ENCODE measurements around the gene NKX2-4.

Gene NKX2-4

GRCh38 chr20:21365771-21366170 is 31.6 kb downstream of the NKX2-4 start:
- WGBS (ENCODE audit: extremely low coverage, insufficient coverage, insufficient read length), result no CpG with 5 or more reads among the region's 3 CpGs
- Histone ChIP-seq H3K9me3 (ENCODE audit: insufficient read depth, low read depth, low read length) (no peaks in the 10 kb centered on the region), H2BK5ac (ENCODE audit: low read depth, low read length, poor library complexity) (no peak overlapping the region), H3K27me3 (ENCODE audit: insufficient read depth, low read length) (no peaks in the 10 kb centered on the region), H3K4me2 (ENCODE audit: low read length) (no peak overlapping the region), H3K79me1 (ENCODE audit: low read length) (no peaks in the 10 kb centered on the region), H2AK5ac (ENCODE audit: low read length) (no peak overlapping the region), H2AFZ (ENCODE audit: insufficient read depth, low read length, poor library complexity) (no peak overlapping the region), H3K4me3 (ENCODE audit: low read depth, low read length) (no peak overlapping the region), H3K14ac (ENCODE audit: low read length) (no peak overlapping the region), H4K91ac (ENCODE audit: low read depth, low read length) (no peak overlapping the region), H4K8ac (ENCODE audit: low read depth, low read length) (no peak overlapping the region), H3K36me3 (ENCODE audit: control insufficient read depth in 1 of 2, insufficient read depth in 2 of 2, low read length in 2 of 2) (peaks cover 9 to 17% of the 10 kb centered on the region in 2 experiments), H2BK120ac (ENCODE audit: insufficient read depth, low read length, poor library complexity) (no peak overlapping the region), H3K79me2 (ENCODE audit: control insufficient read depth, insufficient read depth, low read length, poor library complexity) (no peaks in the 10 kb centered on the region), H3K4ac (ENCODE audit: low read depth, low read length) (no peak overlapping the region), H4K12ac (ENCODE audit: low read depth, low read length) (no peak overlapping the region), H2BK12ac (ENCODE audit: low read length) (no peak overlapping the region), H3K23ac (ENCODE audit: low read length) (no peak overlapping the region), H3K9ac (ENCODE audit: low read length) (no peak overlapping the region), H3K18ac (ENCODE audit: low read length) (no peak overlapping the region), H3K27ac (ENCODE audit: low read depth, low read length) (no peak overlapping the region), H3K4me1 (ENCODE audit: control insufficient read depth in 1 of 2, insufficient read depth in 2 of 2, low read length in 2 of 2) (no peaks in the 10 kb centered on the region)
- DNase-seq, result no peak

- Histone ChIP-seq H4K12ac (ENCODE audit: low read depth, low read length) (no peak overlapping the region), H3K79me1 (ENCODE audit: low read length) (no peaks in the 10 kb centered on the region), H3K4me3 (ENCODE audit: low read depth, low read length) (no peak overlapping the region), H4K8ac (ENCODE audit: low read depth, low read length) (no peak overlapping the region), H3K14ac (ENCODE audit: low read length) (no peak overlapping the region), H2AFZ (ENCODE audit: insufficient read depth, low read length, poor library complexity) (no peak overlapping the region), H3K18ac (ENCODE audit: low read length) (no peak overlapping the region), H3K4me2 (ENCODE audit: low read length) (no peak overlapping the region), H3K36me3 (ENCODE audit: control insufficient read depth in 1 of 2, insufficient read depth in 2 of 2, low read length in 2 of 2) (peaks cover 11 to 19% of the 10 kb centered on the region in 2 experiments), H3K23ac (ENCODE audit: low read length) (no peak overlapping the region), H3K27me3 (ENCODE audit: insufficient read depth, low read length) (no peaks in the 10 kb centered on the region), H3K27ac (ENCODE audit: low read depth, low read length) (no peak overlapping the region), H2AK5ac (ENCODE audit: low read length) (no peak overlapping the region), H3K4me1 (ENCODE audit: control insufficient read depth in 1 of 2, insufficient read depth in 2 of 2, low read length in 2 of 2) (no peaks in the 10 kb centered on the region), H2BK120ac (ENCODE audit: insufficient read depth, low read length, poor library complexity) (no peak overlapping the region), H3K4ac (ENCODE audit: low read depth, low read length) (no peak overlapping the region), H3K9me3 (ENCODE audit: insufficient read depth, low read depth, low read length) (no peaks in the 10 kb centered on the region), H3K9ac (ENCODE audit: low read length) (no peak overlapping the region), H3K79me2 (ENCODE audit: control insufficient read depth, insufficient read depth, low read length, poor library complexity) (no peaks in the 10 kb centered on the region), H4K91ac (ENCODE audit: low read depth, low read length) (no peak overlapping the region), H2BK5ac (ENCODE audit: low read depth, low read length, poor library complexity) (no peak overlapping the region), H2BK12ac (ENCODE audit: low read length) (no peak overlapping the region)
- DNase-seq, result no peak
- WGBS (ENCODE audit: extremely low coverage, insufficient coverage, insufficient read length), result no CpG with 5 or more reads among the region's 6 CpGs
These were observed 32.9 kb downstream of the NKX2-4 start for GRCh38 chr20:21364413-21364812.

DNA sequence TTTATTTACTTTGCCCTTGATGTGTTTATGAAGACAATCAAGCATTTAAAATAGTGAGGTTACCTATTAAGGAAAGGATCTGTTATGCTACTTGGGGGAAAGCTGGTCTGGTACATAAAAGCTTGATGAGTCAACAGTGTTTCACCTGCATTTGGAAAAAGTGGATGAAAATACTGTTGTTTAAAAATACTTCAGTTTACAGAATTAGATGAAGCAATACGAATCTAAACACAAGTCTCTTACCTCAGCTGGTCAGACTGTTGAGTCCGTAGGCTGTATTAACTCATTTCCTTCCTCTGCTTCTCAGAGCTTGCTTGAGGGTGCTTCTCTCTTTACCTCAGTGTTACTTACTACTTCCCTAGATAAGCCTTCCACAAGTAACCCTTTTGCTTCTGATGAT is 36.1 kb downstream of the NKX2-4 start:
- Histone ChIP-seq H3K79me1 (ENCODE audit: low read length) (no peaks in the 10 kb centered on the region), H3K79me2 (ENCODE audit: control insufficient read depth, insufficient read depth, low read length, poor library complexity) (no peaks in the 10 kb centered on the region), H3K27ac (ENCODE audit: low read depth, low read length) (no peak overlapping the region), H3K23ac (ENCODE audit: low read length) (no peak overlapping the region), H2BK5ac (ENCODE audit: low read depth, low read length, poor library complexity) (no peak overlapping the region), H3K4me1 (ENCODE audit: control insufficient read depth in 1 of 2, insufficient read depth in 2 of 2, low read length in 2 of 2) (no peaks in the 10 kb centered on the region), H2AK5ac (ENCODE audit: low read length) (no peak overlapping the region), H4K12ac (ENCODE audit: low read depth, low read length) (no peak overlapping the region), H4K8ac (ENCODE audit: low read depth, low read length) (no peak overlapping the region), H3K27me3 (ENCODE audit: insufficient read depth, low read length) (no peaks in the 10 kb centered on the region), H3K4me2 (ENCODE audit: low read length) (no peak overlapping the region), H3K14ac (ENCODE audit: low read length) (no peak overlapping the region), H3K4me3 (ENCODE audit: low read depth, low read length) (no peak overlapping the region), H4K91ac (ENCODE audit: low read depth, low read length) (no peak overlapping the region), H3K9me3 (ENCODE audit: insufficient read depth, low read depth, low read length) (no peaks in the 10 kb centered on the region), H2BK12ac (ENCODE audit: low read length) (no peak overlapping the region), H2BK120ac (ENCODE audit: insufficient read depth, low read length, poor library complexity) (no peak overlapping the region), H3K36me3 (ENCODE audit: control insufficient read depth in 1 of 2, insufficient read depth in 2 of 2, low read length in 2 of 2) (peaks cover 14 to 21% of the 10 kb centered on the region in 2 experiments), H2AFZ (ENCODE audit: insufficient read depth, low read length, poor library complexity) (no peak overlapping the region), H3K9ac (ENCODE audit: low read length) (no peak overlapping the region), H3K4ac (ENCODE audit: low read depth, low read length) (no peak overlapping the region), H3K18ac (ENCODE audit: low read length) (no peak overlapping the region)
- no peak for DNase-seq
- WGBS (ENCODE audit: extremely low coverage, insufficient coverage, insufficient read length), result no CpG with 5 or more reads among the region's 2 CpGs

GRCh38 chr20:21360705-21361104 is 36.6 kb downstream of the NKX2-4 start:
- Histone ChIP-seq H3K14ac (ENCODE audit: low read length) (no peak overlapping the region), H4K91ac (ENCODE audit: low read depth, low read length) (no peak overlapping the region), H3K9me3 (ENCODE audit: insufficient read depth, low read depth, low read length) (no peaks in the 10 kb centered on the region), H3K36me3 (ENCODE audit: control insufficient read depth in 1 of 2, insufficient read depth in 2 of 2, low read length in 2 of 2) (peaks cover 12 to 21% of the 10 kb centered on the region in 2 experiments), H3K23ac (ENCODE audit: low read length) (no peak overlapping the region), H3K9ac (ENCODE audit: low read length) (no peak overlapping the region), H2BK12ac (ENCODE audit: low read length) (no peak overlapping the region), H4K12ac (ENCODE audit: low read depth, low read length) (no peak overlapping the region), H3K79me2 (ENCODE audit: control insufficient read depth, insufficient read depth, low read length, poor library complexity) (no peaks in the 10 kb centered on the region), H4K8ac (ENCODE audit: low read depth, low read length) (no peak overlapping the region), H2AK5ac (ENCODE audit: low read length) (no peak overlapping the region), H3K4me3 (ENCODE audit: low read depth, low read length) (no peak overlapping the region), H3K79me1 (ENCODE audit: low read length) (no peaks in the 10 kb centered on the region), H2BK120ac (ENCODE audit: insufficient read depth, low read length, poor library complexity) (no peak overlapping the region), H3K27ac (ENCODE audit: low read depth, low read length) (no peak overlapping the region), H3K18ac (ENCODE audit: low read length) (no peak overlapping the region), H3K4me1 (ENCODE audit: control insufficient read depth in 1 of 2, insufficient read depth in 2 of 2, low read length in 2 of 2) (no peaks in the 10 kb centered on the region), H3K27me3 (ENCODE audit: insufficient read depth, low read length) (no peaks in the 10 kb centered on the region), H3K4me2 (ENCODE audit: low read length) (no peak overlapping the region), H3K4ac (ENCODE audit: low read depth, low read length) (no peak overlapping the region), H2AFZ (ENCODE audit: insufficient read depth, low read length, poor library complexity) (no peak overlapping the region), H2BK5ac (ENCODE audit: low read depth, low read length, poor library complexity) (no peak overlapping the region)
- no peak for DNase-seq
- WGBS (ENCODE audit: extremely low coverage, insufficient coverage, insufficient read length), result no CpG with 5 or more reads among the region's 1 CpG
